Tibial nerve (tissue), 4 donors: Measurements from ENCODE around the gene PREX1. TPM values are rescaled to one million over a fixed set of nuclear protein-coding genes. Genes with fewer than 3 reads are reported as not detected.
A peak's percentile ranks its signal among the peaks of the same experiment; 100 is the strongest.

Source experiments
- DNase-seq, 2 donors: peaks; one replicate each; pipeline ENCODE4 v3.0.0-alpha.2; 2019; ENCODE audit warnings: low spot score in 2 of 2
- H3K27ac ChIP-seq, 4 donors: fragments of 200-600 bp; sonication (generic) in 3 of 4; one replicate each; pipeline ENCODE4 v1.5.1; 2017 to 2019; ENCODE audit warnings: mild to moderate bottlenecking in 1 of 4
- H3K27me3 ChIP-seq, 2 donors: fragments of 200-600 bp; sonication (generic) in 1 of 2; one replicate each; pipeline versions ENCODE4 v1.5.1 to v1.6.0; 2017 to 2019
- H3K36me3 ChIP-seq, 3 donors: fragments of 200-600 bp; sonication (generic); one replicate each; pipeline ENCODE4 v1.5.1; 2018 to 2019
- H3K4me1 ChIP-seq, 4 donors: fragments of 200-600 bp; sonication (generic) in 3 of 4; one replicate each; pipeline ENCODE4 v1.5.1; 2017 to 2019
- H3K4me3 ChIP-seq, 4 donors: fragments of 200-600 bp; sonication (generic) in 3 of 4; one replicate each; pipeline ENCODE4 v1.5.1; 2017 to 2019; ENCODE audit warnings: mild to moderate bottlenecking in 1 of 4, moderate library complexity in 1 of 4
- H3K9me3 ChIP-seq, 4 donors: fragments of 200-600 bp; sonication (generic) in 3 of 4; one replicate each; pipeline ENCODE4 v1.5.1; 2017 to 2019
- CTCF ChIP-seq, 5 experiments: fragments of 200-600 bp in 3 of 5; fragments of 450-650 bp in 2 of 5; sonication (generic) in 3 of 5; IDR thresholded peaks; one replicate each; pipeline ENCODE4 v1.5.1; 2016 to 2019; ENCODE audit warnings: antibody characterized with exemption in 5 of 5, mild to moderate bottlenecking in 3 of 5, moderate library complexity in 2 of 5
- EP300 ChIP-seq, 2 donors: sonication (generic); formaldehyde crosslinking; IDR thresholded peaks; one replicate each; pipeline ENCODE4 v1.6.1; 2017; ENCODE audit warnings: antibody characterized with exemption in 2 of 2, mild to moderate bottlenecking in 1 of 2
- POLR2A ChIP-seq, 2 donors: fragments of 450-650 bp; IDR thresholded peaks; one replicate each; pipeline ENCODE4 v1.6.1; 2017; ENCODE audit warnings: antibody characterized with exemption in 2 of 2, mild to moderate bottlenecking in 2 of 2, moderate library complexity in 2 of 2
- WGBS, 2 donors: methylation state at CpG; one replicate each; pipeline ENCODE4 v1.1.5; 2018; 5-methylcytosine and 5-hydroxymethylcytosine counted together
- total RNA-seq, 4 donors: library from RNA; depleted of rRNA; stranded (reverse); fragments of >200 nt; gene quantifications; one replicate each; pipeline ENCODE4 v1.1.0, GENCODE V29; 2016

The PREX1 gene
- total RNA-seq, 4 donors from 2014 or later, result 30.1 to 50.7 (median 32.5) TPM

- Histone ChIP-seq H3K27me3 (no peaks in the 10 kb centered on the region), H3K4me1 (no peaks in the 10 kb centered on the region), H3K9me3 (no peaks in the 10 kb centered on the region), H3K27ac (no peak overlapping the region), H3K36me3 (peaks cover 0 to 98% (median 11%) of the 10 kb centered on the region in 3 donors), H3K4me3 (no peak overlapping the region)
- no peak for DNase-seq
- TF ChIP-seq EP300 (IDR thresholded peaks at IDR 0.05), result no peak
- TF ChIP-seq CTCF (IDR thresholded peaks at IDR 0.05), result peak; percentile 18 to 71 (median 58)
- 16 to 25% methylated on average over 4 to 5 of the region's 5 CpGs for WGBS, 2 donors
Observed at GRCh38 chr20:48635791-48636267, 192.0 kb downstream of the PREX1 start.

- Histone ChIP-seq H3K4me1 (no peaks in the 10 kb centered on the region), H3K36me3 (peaks cover 0 to 98% (median 12%) of the 10 kb centered on the region in 3 donors), H3K4me3 (no peak overlapping the region), H3K27me3 (no peaks in the 10 kb centered on the region), H3K9me3 (no peaks in the 10 kb centered on the region), H3K27ac (no peak overlapping the region)
- no peak for TF ChIP-seq CTCF (IDR thresholded peaks at IDR 0.05)
- TF ChIP-seq POLR2A (IDR thresholded peaks at IDR 0.05), result no peak
- TF ChIP-seq EP300 (IDR thresholded peaks at IDR 0.05), result no peak
- 93 to 98% methylated on average over 5 of the region's 5 CpGs for WGBS, 2 donors
- no peak for DNase-seq
Observed at GRCh38 chr20:48635361-48635760, 192.4 kb downstream of the PREX1 start.

- Histone ChIP-seq H3K4me3 (no peak overlapping the region), H3K27me3 (no peaks in the 10 kb centered on the region), H3K36me3 (peaks cover 0 to 98% (median 14%) of the 10 kb centered on the region in 3 donors), H3K4me1 (no peaks in the 10 kb centered on the region), H3K9me3 (no peaks in the 10 kb centered on the region), H3K27ac (no peak overlapping the region)
- 91 to 93% methylated on average over 7 of the region's 7 CpGs for WGBS, 2 donors
- TF ChIP-seq POLR2A (IDR thresholded peaks at IDR 0.05) (no peak), CTCF (IDR thresholded peaks at IDR 0.05) (no peak), EP300 (IDR thresholded peaks at IDR 0.05) (no peak)
- DNase-seq, result no peak
Observed at GRCh38 chr20:48634641-48635040, 193.2 kb downstream of the PREX1 start.

GRCh38 chr20:48633620-48634257, 194.1 kb downstream of the PREX1 start:
- Histone ChIP-seq H3K9me3 (no peaks in the 10 kb centered on the region), H3K4me3 (no peak overlapping the region), H3K4me1 (no peaks in the 10 kb centered on the region), H3K27ac (no peak overlapping the region), H3K36me3 (peaks cover 0 to 98% (median 14%) of the 10 kb centered on the region in 3 donors), H3K27me3 (no peaks in the 10 kb centered on the region)
- no peak for TF ChIP-seq EP300 (IDR thresholded peaks at IDR 0.05)
- TF ChIP-seq CTCF (IDR thresholded peaks at IDR 0.05), result no peak
- TF ChIP-seq POLR2A (IDR thresholded peaks at IDR 0.05), result no peak
- 76 to 92% methylated on average over 9 of the region's 9 CpGs for WGBS, 2 donors
- DNase-seq, result no peak

- 78 to 92% methylated on average over 12 of the region's 12 CpGs for WGBS, 2 donors
- H3K36me3 ChIP-seq, result peaks cover 0 to 98% (median 14%) of the 10 kb centered on the region in 3 donors
- H3K27me3 ChIP-seq, result no peaks in the 10 kb centered on the region
- no peaks in the 10 kb centered on the region for H3K9me3 ChIP-seq
- DNase-seq, result no peak
- no peak overlapping the region for H3K27ac ChIP-seq
- H3K4me1 ChIP-seq, result no peaks in the 10 kb centered on the region
- TF ChIP-seq EP300 (IDR thresholded peaks at IDR 0.05), result no peak
- no peak for TF ChIP-seq CTCF (IDR thresholded peaks at IDR 0.05)
- no peak for TF ChIP-seq POLR2A (IDR thresholded peaks at IDR 0.05)
- H3K4me3 ChIP-seq, result no peak overlapping the region
Observed at GRCh38 chr20:48632825-48633619, 194.8 kb downstream of the PREX1 start.
